ENCODE results near the gene ATG7. TPM values are rescaled to one million over a fixed set of nuclear protein-coding genes. Genes with fewer than 3 reads are reported as not detected.

ATG7 gene
- total RNA-seq, 4 donors from 2014 or later = 45.8 to 85.3 (median 67.3) TPM

GRCh38 chr3:11558411-11558903 lies 286.3 kb downstream of the ATG7 start:
- intact Hi-C loops (cut with DNase I) = no loop called here
- no peak overlapping the region for H3K4me3 ChIP-seq (replicated peaks in 1 of 3)
- H3K27me3 ChIP-seq = no peaks in the 10 kb centered on the region
- no peak for DNase-seq
- peak overlapping the region in 1 of 3 donors; percentile 83 for H3K27ac ChIP-seq
- no peak for TF ChIP-seq CTCF (IDR thresholded peaks at IDR 0.05)
- no peak for TF ChIP-seq POLR2A (IDR thresholded peaks at IDR 0.05)
- H3K36me3 ChIP-seq = peaks cover 11 to 13% of the 10 kb centered on the region in 2 donors
- peaks cover 23 to 58% of the 10 kb centered on the region in 2 donors for H3K4me1 ChIP-seq
- WGBS, 2 donors = 61 to 89% methylated on average over 3 to 11 of the region's 17 CpGs
- H3K9me3 ChIP-seq = no peaks in the 10 kb centered on the region

- Histone ChIP-seq H3K27me3 (no peaks in the 10 kb centered on the region), H3K9me3 (no peaks in the 10 kb centered on the region), H3K4me3 (replicated peaks in 1 of 3) (no peak overlapping the region), H3K4me1 (peaks cover 18 to 51% of the 10 kb centered on the region in 2 donors), H3K36me3 (peaks cover 11 to 13% of the 10 kb centered on the region in 2 donors), H3K27ac (peak overlapping the region in 2 of 3 donors; percentile 40 to 63)
- WGBS, 2 donors = 90 to 91% methylated on average over 30 to 36 of the region's 37 CpGs
- intact Hi-C loops (cut with DNase I) = no loop called here
- no peak for DNase-seq
- TF ChIP-seq CTCF (IDR thresholded peaks at IDR 0.05) = no peak
- no peak for TF ChIP-seq POLR2A (IDR thresholded peaks at IDR 0.05)
Measured at GRCh38 chr3:11558918-11559815, 287.0 kb downstream of the ATG7 start.

GRCh38 chr3:11559816-11560633 lies 287.8 kb downstream of the ATG7 start:
- Histone ChIP-seq H3K36me3 (peaks cover 16 to 18% of the 10 kb centered on the region in 2 donors), H3K4me3 (replicated peaks in 1 of 3) (no peak overlapping the region), H3K4me1 (peaks cover 18 to 42% of the 10 kb centered on the region in 2 donors), H3K27ac (peak overlapping the region in 2 of 3 donors; percentile 40 to 63), H3K9me3 (no peaks in the 10 kb centered on the region), H3K27me3 (no peaks in the 10 kb centered on the region)
- intact Hi-C loops (cut with DNase I) = no loop called here
- 64 to 78% methylated on average over 15 of the region's 15 CpGs for WGBS, 2 donors
- DNase-seq = no peak
- TF ChIP-seq CTCF (IDR thresholded peaks at IDR 0.05) = no peak
- no peak for TF ChIP-seq POLR2A (IDR thresholded peaks at IDR 0.05)

- H3K27ac ChIP-seq = peak overlapping the region in 2 of 3 donors; percentile 3 to 40
- no peak overlapping the region for H3K4me3 ChIP-seq (replicated peaks in 1 of 3)
- no peak for DNase-seq
- WGBS, 2 donors = 88 to 89% methylated on average over 12 of the region's 12 CpGs
- no peak for TF ChIP-seq POLR2A (IDR thresholded peaks at IDR 0.05)
- no peak for TF ChIP-seq CTCF (IDR thresholded peaks at IDR 0.05)
- H3K4me1 ChIP-seq = peaks cover 17 to 35% of the 10 kb centered on the region in 2 donors
- H3K36me3 ChIP-seq = peaks cover 11 to 18% of the 10 kb centered on the region in 2 donors
- H3K9me3 ChIP-seq = no peaks in the 10 kb centered on the region
- H3K27me3 ChIP-seq = no peaks in the 10 kb centered on the region
- intact Hi-C loops (cut with DNase I) = no loop called here
Measured at GRCh38 chr3:11560746-11561145, 288.5 kb downstream of the ATG7 start.

Measured in thyroid gland (tissue), 4 donors.